Transverse colon (tissue), 4 donors: Measurements from ENCODE around the gene IFITM1.

ENCODE experiments used
- CTCF ChIP-seq, 5 experiments: fragments of 200-600 bp in 3 of 5; fragments of 450-650 bp in 2 of 5; sonication (generic) in 3 of 5; IDR thresholded peaks; 1 replicate in 2 of 5; 2 replicates in 3 of 5; pipeline ENCODE4 v1.5.1; 2016 to 2017; ENCODE audit warnings: antibody characterized with exemption in 5 of 5, inconsistent platforms in 3 of 5, mild to moderate bottlenecking in 2 of 5, moderate library complexity in 1 of 5
- POLR2A ChIP-seq: fragments of 450-650 bp; IDR thresholded peaks from one replicate; pipeline ENCODE4 v1.6.1; 2016; ENCODE audit warnings: antibody characterized with exemption, mild to moderate bottlenecking, moderate library complexity
- POLR2AphosphoS5 ChIP-seq, 3 donors: sonication (generic); formaldehyde crosslinking; IDR thresholded peaks; one replicate each; pipeline ENCODE4 v1.6.1; 2016; ENCODE audit warnings: antibody characterized with exemption in 3 of 3

- TF ChIP-seq POLR2AphosphoS5 (IDR thresholded peaks at IDR 0.05) (no peak), POLR2A (no peak), CTCF (IDR thresholded peaks at IDR 0.05) (no peak)
Measured at GRCh38 chr11:270451-271318, 43.2 kb upstream of the IFITM1 start.
